GM10847 (cell line): ENCODE measurements around the gene TMEM178A.

Experiments
- POLR2A ChIP-seq: IDR thresholded peaks from 2 replicates; pipeline ENCODE4 v1.6.1; 2011; ENCODE audit not compliant: insufficient read length; ENCODE audit errors: extremely low read depth

Gene TMEM178A

GRCh38 chr2:39715822-39716221 is 50.1 kb downstream of the TMEM178A start:
- no peak for TF ChIP-seq POLR2A

GRCh38 chr2:39717067-39717466 is 51.4 kb downstream of the TMEM178A start:
- TF ChIP-seq POLR2A: no peak

GRCh38 chr2:39718483-39718882 is 52.8 kb downstream of the TMEM178A start:
- TF ChIP-seq POLR2A: no peak

GRCh38 chr2:39719317-39719716 is 53.6 kb downstream of the TMEM178A start:
- TF ChIP-seq POLR2A: no peak

GRCh38 chr2:39720970-39721369 is 55.3 kb downstream of the TMEM178A start:
- TF ChIP-seq POLR2A: no peak

- no peak for TF ChIP-seq POLR2A
Observed at GRCh38 chr2:39723497-39723896, 57.8 kb downstream of the TMEM178A start.

- no peak for TF ChIP-seq POLR2A
Observed at GRCh38 chr2:39723946-39724827, 58.5 kb downstream of the TMEM178A start.

- no peak for TF ChIP-seq POLR2A
Observed at GRCh38 chr2:39724828-39725144, 59.1 kb downstream of the TMEM178A start.

GRCh38 chr2:39725401-39725800 is 59.7 kb downstream of the TMEM178A start:
- no peak for TF ChIP-seq POLR2A

- no peak for TF ChIP-seq POLR2A
Observed at GRCh38 chr2:39728941-39729351, 63.2 kb downstream of the TMEM178A start.

GRCh38 chr2:39730276-39730675 is 64.6 kb downstream of the TMEM178A start:
- no peak for TF ChIP-seq POLR2A

- TF ChIP-seq POLR2A: no peak
Observed at GRCh38 chr2:39730685-39731302, 65.1 kb downstream of the TMEM178A start.

- TF ChIP-seq POLR2A: no peak
Observed at GRCh38 chr2:39731546-39731945, 65.8 kb downstream of the TMEM178A start.

- no peak for TF ChIP-seq POLR2A
Observed at GRCh38 chr2:39732482-39732881, 66.8 kb downstream of the TMEM178A start.

GRCh38 chr2:39733070-39733674 is 67.5 kb downstream of the TMEM178A start:
- TF ChIP-seq POLR2A: no peak

- no peak for TF ChIP-seq POLR2A
Observed at GRCh38 chr2:39734445-39734844, 68.7 kb downstream of the TMEM178A start.

GRCh38 chr2:39735648-39736047 is 69.9 kb downstream of the TMEM178A start:
- no peak for TF ChIP-seq POLR2A

GRCh38 chr2:39736640-39737039 is 70.9 kb downstream of the TMEM178A start:
- no peak for TF ChIP-seq POLR2A
